ENCODE measurements around the gene NRG3. TPM values are rescaled to one million over a fixed set of nuclear protein-coding genes. Genes with fewer than 3 reads are reported as not detected.

The NRG3 gene
- total RNA-seq, 1 donor from 2014 or later: 8.2 TPM

DNA sequence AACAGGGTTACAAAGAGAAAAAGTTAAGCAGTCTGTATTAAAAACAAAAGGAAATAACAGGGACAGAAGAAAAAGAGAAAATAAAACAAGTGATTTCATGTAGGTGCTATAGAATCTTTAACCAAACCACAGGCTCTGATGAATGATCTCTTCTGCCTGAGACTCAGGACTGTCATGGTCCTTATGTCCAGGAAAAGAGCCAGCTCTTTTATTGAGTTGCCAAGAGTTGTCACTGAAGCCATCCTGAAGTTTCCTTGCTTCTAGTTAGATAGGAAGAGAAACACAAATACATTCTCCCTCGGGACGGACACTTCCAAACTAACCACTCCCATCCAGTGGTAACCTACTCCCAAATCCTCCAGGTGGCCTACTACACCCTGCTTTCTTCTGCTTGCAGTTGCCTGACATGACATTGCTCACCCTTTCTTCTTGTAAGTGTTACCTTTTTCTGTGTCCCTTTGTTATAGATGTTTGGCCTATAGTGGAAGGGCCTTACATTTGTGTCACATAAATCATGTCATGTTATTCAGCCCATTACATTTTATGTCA lies 346.7 kb downstream of the NRG3 start:
- no peak for DNase-seq (ENCODE audit: low spot score)
- Mint-ChIP-seq H3K4me1 (ENCODE audit: unreplicated experiment) (peaks cover 6% of the 10 kb centered on the region), H3K9me3 (ENCODE audit: unreplicated experiment) (no peaks in the 10 kb centered on the region), H3K36me3 (ENCODE audit: low read depth, unreplicated experiment) (no peaks in the 10 kb centered on the region), H3K4me3 (ENCODE audit: unreplicated experiment) (no peak overlapping the region), H3K27me3 (ENCODE audit: unreplicated experiment) (peaks cover 1% of the 10 kb centered on the region), H3K27ac (ENCODE audit: unreplicated experiment) (no peak overlapping the region)
- TF ChIP-seq, protein P1, sequence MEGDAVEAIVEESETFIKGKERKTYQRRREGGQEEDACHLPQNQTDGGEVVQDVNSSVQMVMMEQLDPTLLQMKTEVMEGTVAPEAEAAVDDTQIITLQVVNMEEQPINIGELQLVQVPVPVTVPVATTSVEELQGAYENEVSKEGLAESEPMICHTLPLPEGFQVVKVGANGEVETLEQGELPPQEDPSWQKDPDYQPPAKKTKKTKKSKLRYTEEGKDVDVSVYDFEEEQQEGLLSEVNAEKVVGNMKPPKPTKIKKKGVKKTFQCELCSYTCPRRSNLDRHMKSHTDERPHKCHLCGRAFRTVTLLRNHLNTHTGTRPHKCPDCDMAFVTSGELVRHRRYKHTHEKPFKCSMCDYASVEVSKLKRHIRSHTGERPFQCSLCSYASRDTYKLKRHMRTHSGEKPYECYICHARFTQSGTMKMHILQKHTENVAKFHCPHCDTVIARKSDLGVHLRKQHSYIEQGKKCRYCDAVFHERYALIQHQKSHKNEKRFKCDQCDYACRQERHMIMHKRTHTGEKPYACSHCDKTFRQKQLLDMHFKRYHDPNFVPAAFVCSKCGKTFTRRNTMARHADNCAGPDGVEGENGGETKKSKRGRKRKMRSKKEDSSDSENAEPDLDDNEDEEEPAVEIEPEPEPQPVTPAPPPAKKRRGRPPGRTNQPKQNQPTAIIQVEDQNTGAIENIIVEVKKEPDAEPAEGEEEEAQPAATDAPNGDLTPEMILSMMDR (IDR thresholded peaks at IDR 0.05; ENCODE audit: unreplicated experiment): no peak

DNA sequence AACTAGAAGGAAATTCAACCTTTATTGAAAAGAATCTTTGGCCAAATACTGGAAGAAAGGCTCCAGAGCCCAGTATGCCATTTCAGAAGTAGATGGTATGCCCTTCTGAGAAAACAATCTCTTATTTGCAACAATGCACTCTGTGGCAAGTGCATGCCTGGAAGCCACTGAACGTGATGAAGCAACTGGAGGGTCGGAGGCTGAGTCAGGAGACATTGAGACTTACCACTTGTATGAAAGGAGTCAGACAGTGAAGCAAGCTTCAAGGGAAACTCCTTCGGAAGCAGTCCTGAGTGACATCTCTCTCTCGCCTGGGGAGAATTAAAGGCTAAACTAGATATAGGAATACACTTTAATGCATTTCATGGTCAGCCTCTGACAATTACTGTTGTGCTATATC lies 353.7 kb downstream of the NRG3 start:
- DNase-seq (ENCODE audit: low spot score): no peak
- TF ChIP-seq, protein P1 (IDR thresholded peaks at IDR 0.05; ENCODE audit: unreplicated experiment): no peak
- Mint-ChIP-seq H3K4me3 (ENCODE audit: unreplicated experiment) (no peak overlapping the region), H3K4me1 (ENCODE audit: unreplicated experiment) (no peaks in the 10 kb centered on the region), H3K27me3 (ENCODE audit: unreplicated experiment) (peaks cover under 1% of the 10 kb centered on the region), H3K36me3 (ENCODE audit: low read depth, unreplicated experiment) (no peaks in the 10 kb centered on the region), H3K27ac (ENCODE audit: unreplicated experiment) (no peak overlapping the region), H3K9me3 (ENCODE audit: unreplicated experiment) (no peaks in the 10 kb centered on the region)

DNA sequence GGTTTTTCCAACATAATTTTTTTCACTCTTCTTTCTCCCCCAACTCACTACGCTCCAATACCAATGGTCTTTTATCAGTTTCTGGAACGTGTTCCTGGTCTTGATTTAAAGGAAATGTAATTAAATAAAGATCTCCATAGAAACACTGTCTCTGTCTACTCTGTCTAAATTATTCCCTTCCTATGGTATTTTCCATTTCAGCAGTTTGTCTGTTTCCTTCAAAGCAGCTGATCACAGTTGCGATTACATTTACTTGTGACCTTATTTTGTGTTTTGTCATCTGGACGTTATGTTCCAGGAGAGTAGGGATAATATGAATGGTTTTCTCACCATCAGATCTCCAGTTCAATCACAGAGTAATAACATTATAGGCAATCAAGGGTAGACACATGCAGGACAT lies 359.2 kb downstream of the NRG3 start:
- Mint-ChIP-seq H3K27ac (ENCODE audit: unreplicated experiment) (no peak overlapping the region), H3K27me3 (ENCODE audit: unreplicated experiment) (peaks cover 1% of the 10 kb centered on the region), H3K4me1 (ENCODE audit: unreplicated experiment) (no peaks in the 10 kb centered on the region), H3K4me3 (ENCODE audit: unreplicated experiment) (no peak overlapping the region), H3K36me3 (ENCODE audit: low read depth, unreplicated experiment) (no peaks in the 10 kb centered on the region), H3K9me3 (ENCODE audit: unreplicated experiment) (no peaks in the 10 kb centered on the region)
- DNase-seq (ENCODE audit: low spot score): no peak
- TF ChIP-seq, protein P1 (IDR thresholded peaks at IDR 0.05; ENCODE audit: unreplicated experiment): no peak

DNA sequence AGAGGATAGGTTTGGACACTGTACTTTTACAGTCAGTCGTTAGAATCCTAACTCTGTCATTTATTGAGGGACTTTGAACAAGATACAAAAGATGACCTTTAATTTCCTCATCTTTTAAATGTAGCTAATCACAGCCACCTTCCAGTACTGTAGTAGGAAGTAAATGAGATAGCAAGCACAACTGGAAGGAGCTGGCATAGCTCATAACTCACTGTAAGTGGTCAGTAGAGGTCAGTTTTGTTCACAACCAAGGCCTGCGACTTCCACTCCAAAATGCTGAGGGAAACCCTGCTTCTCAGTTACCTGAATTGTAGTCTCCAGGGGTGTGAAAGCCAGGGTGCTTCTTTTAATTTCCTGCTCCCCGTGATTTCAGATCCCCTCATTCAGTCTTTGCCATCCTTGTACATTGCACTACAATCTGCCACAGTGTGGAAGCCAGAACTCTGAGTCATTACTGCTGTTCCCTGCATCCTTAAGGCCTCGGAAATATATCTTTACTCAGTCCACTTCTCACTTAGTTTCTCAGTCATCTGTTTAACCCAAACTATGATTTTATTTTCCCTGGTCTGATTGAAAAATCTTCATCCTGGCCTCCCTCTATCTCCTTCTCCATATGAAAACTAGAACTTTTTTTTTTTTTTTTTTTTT lies 361.2 kb downstream of the NRG3 start:
- Mint-ChIP-seq H3K36me3 (ENCODE audit: low read depth, unreplicated experiment) (no peaks in the 10 kb centered on the region), H3K4me3 (ENCODE audit: unreplicated experiment) (no peak overlapping the region), H3K9me3 (ENCODE audit: unreplicated experiment) (no peaks in the 10 kb centered on the region), H3K27ac (ENCODE audit: unreplicated experiment) (no peak overlapping the region), H3K4me1 (ENCODE audit: unreplicated experiment) (no peaks in the 10 kb centered on the region), H3K27me3 (ENCODE audit: unreplicated experiment) (peaks cover 1% of the 10 kb centered on the region)
- TF ChIP-seq, protein P1 (IDR thresholded peaks at IDR 0.05; ENCODE audit: unreplicated experiment): no peak
- DNase-seq (ENCODE audit: low spot score): no peak

DNA sequence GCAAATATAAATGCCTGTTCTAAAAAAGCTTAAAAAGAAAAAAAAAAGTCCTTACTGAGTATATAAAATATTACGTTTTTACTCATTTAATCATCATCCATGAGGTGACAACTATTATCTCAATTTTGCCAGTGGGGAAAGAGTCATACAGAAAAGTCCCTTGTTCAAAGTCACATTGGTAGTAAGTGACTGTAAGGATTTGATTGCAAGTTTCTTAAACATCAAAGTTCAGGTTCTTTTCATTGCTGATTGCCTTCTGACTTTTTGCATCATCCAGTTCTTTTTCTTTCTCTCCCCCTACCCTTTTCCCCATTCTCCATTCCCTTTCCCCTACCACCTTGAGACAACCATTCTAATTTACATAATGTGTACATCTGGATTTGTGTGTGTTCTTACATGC lies 363.3 kb downstream of the NRG3 start:
- no peaks in the 10 kb centered on the region for H3K36me3 Mint-ChIP-seq (ENCODE audit: low read depth, unreplicated experiment)
- TF ChIP-seq, protein P1 (IDR thresholded peaks at IDR 0.05; ENCODE audit: unreplicated experiment): no peak
- H3K27me3 Mint-ChIP-seq (ENCODE audit: unreplicated experiment): peaks cover 1% of the 10 kb centered on the region
- DNase-seq (ENCODE audit: low spot score): no peak
- no peaks in the 10 kb centered on the region for H3K9me3 Mint-ChIP-seq (ENCODE audit: unreplicated experiment)
- no peak overlapping the region for H3K4me3 Mint-ChIP-seq (ENCODE audit: unreplicated experiment)
- peaks cover 3% of the 10 kb centered on the region for H3K4me1 Mint-ChIP-seq (ENCODE audit: unreplicated experiment)
- H3K27ac Mint-ChIP-seq (ENCODE audit: unreplicated experiment): no peak overlapping the region
